Activated CD4-positive, alpha-beta T cell treated with anti-CD3 and anti-CD28 coated beads, Interleukin-2, amount 50 U/mL, for 1 hour (primary cell): ENCODE results near the gene LRRC14B.

ENCODE experiments used
- DNase-seq: peaks from one replicate; pipeline ENCODE4 v3.0.0-alpha.2; 2020

LRRC14B gene

GRCh38 chr5:191036-191948, at the start of gene LRRC14B:
Gene LRRC14B, plus strand, starts transcription at chr5:191495. Its CDS starts 44 bp downstream, at chr5:191539.
- DNase-seq, result peak; percentile 8

GRCh38 chr5:141761-142160, 49.5 kb upstream of the LRRC14B start:
- no peak for DNase-seq

GRCh38 chr5:142246-142810, 49.0 kb upstream of the LRRC14B start:
- DNase-seq, result no peak

- no peak for DNase-seq
These were observed 48.3 kb upstream of the LRRC14B start for GRCh38 chr5:143041-143440.

GRCh38 chr5:144941-145340, 46.4 kb upstream of the LRRC14B start:
- no peak for DNase-seq

GRCh38 chr5:145585-146323, 45.5 kb upstream of the LRRC14B start:
- no peak for DNase-seq

- DNase-seq, result no peak
These were observed 43.5 kb upstream of the LRRC14B start for GRCh38 chr5:147751-148150.

- DNase-seq, result no peak
These were observed 41.4 kb upstream of the LRRC14B start for GRCh38 chr5:149745-150485.

GRCh38 chr5:150746-151145, 40.5 kb upstream of the LRRC14B start:
- DNase-seq, result no peak

- DNase-seq, result no peak
These were observed 39.2 kb upstream of the LRRC14B start for GRCh38 chr5:152077-152476.

- DNase-seq, result no peak
These were observed 38.0 kb upstream of the LRRC14B start for GRCh38 chr5:153256-153655.

- no peak for DNase-seq
These were observed 37.1 kb upstream of the LRRC14B start for GRCh38 chr5:154236-154635.

- no peak for DNase-seq
These were observed 36.5 kb upstream of the LRRC14B start for GRCh38 chr5:154826-155225.

- DNase-seq, result no peak
These were observed 35.5 kb upstream of the LRRC14B start for GRCh38 chr5:155651-156410.

- no peak for DNase-seq
These were observed 34.8 kb upstream of the LRRC14B start for GRCh38 chr5:156411-157072.

- no peak for DNase-seq
These were observed 34.1 kb upstream of the LRRC14B start for GRCh38 chr5:157126-157715.

GRCh38 chr5:157801-158200, 33.5 kb upstream of the LRRC14B start:
- DNase-seq, result no peak

GRCh38 chr5:158807-159447, 32.4 kb upstream of the LRRC14B start:
- DNase-seq, result no peak

- DNase-seq, result no peak
These were observed 31.7 kb upstream of the LRRC14B start for GRCh38 chr5:159448-160172.

GRCh38 chr5:160173-160510, 31.2 kb upstream of the LRRC14B start:
- DNase-seq, result no peak
